Neural progenitor cell (in vitro differentiated cells): ENCODE results near the gene RCSD1. TPM values are rescaled to one million over a fixed set of nuclear protein-coding genes. Genes with fewer than 3 reads are reported as not detected.
"Not testable (repeated sequence)": the region's sequence is repeated elsewhere in the genome, so short reads cannot be mapped to it uniquely, and the experiment has no call there.

Experiments used
- DNase-seq: peaks from one replicate; pipeline ENCODE4 v3.0.0-alpha.2; 2016; ENCODE audit warnings: low spot score
- H2AFZ ChIP-seq: fragments of 200-600 bp; sonication (generic); replicated peaks from 2 replicates; pipeline ENCODE4 v1.6.1; 2016; ENCODE audit warnings: antibody characterized with exemption
- H3F3A ChIP-seq: fragments of 200-600 bp; sonication (generic); 2 replicates; pipeline ENCODE4 v1.6.1; 2016; ENCODE audit warnings: antibody characterized with exemption, low read depth
- H3K27ac ChIP-seq: fragments of 200-600 bp; sonication (generic); 2 replicates; pipeline ENCODE4 v1.5.1; 2016; ENCODE audit warnings: mild to moderate bottlenecking
- H3K27me3 ChIP-seq: fragments of 200-600 bp; sonication (generic); 2 replicates; pipeline ENCODE4 v1.6.1; 2016; ENCODE audit warnings: mild to moderate bottlenecking, moderate library complexity
- H3K36me3 ChIP-seq: fragments of 200-600 bp; sonication (generic); 2 replicates; pipeline ENCODE4 v1.5.1; 2016
- H3K4me1 ChIP-seq: fragments of 200-600 bp; sonication (generic); 2 replicates; pipeline ENCODE4 v1.6.1; 2016; ENCODE audit warnings: mixed run types
- H3K4me2 ChIP-seq: fragments of 200-600 bp; sonication (generic); 2 replicates; pipeline ENCODE4 v1.6.1; 2016
- H3K4me3 ChIP-seq: fragments of 200-600 bp; sonication (generic); 2 replicates; pipeline ENCODE4 v1.5.1; 2016
- H3K79me2 ChIP-seq: fragments of 200-600 bp; sonication (generic); 2 replicates; pipeline ENCODE4 v1.6.1; 2016; ENCODE audit warnings: low read depth
- H3K9ac ChIP-seq: fragments of 200-600 bp; sonication (generic); 2 replicates; pipeline ENCODE4 v1.6.1; 2016
- H3K9me3 ChIP-seq: fragments of 200-600 bp; sonication (generic); 2 replicates; pipeline ENCODE4 v1.5.1; 2016; ENCODE audit warnings: low read depth
- H4K20me1 ChIP-seq: fragments of 200-600 bp; sonication (generic); 2 replicates; pipeline ENCODE4 v1.6.1; 2016; ENCODE audit warnings: low read depth
- H3K27ac Mint-ChIP-seq: 3 replicates; pipeline ENCODE4 v1.8.0; 2021; ENCODE audit warnings: mixed read lengths
- H3K27me3 Mint-ChIP-seq: 2 replicates; pipeline ENCODE4 v1.8.0; 2022; ENCODE audit warnings: low read depth, mild to moderate bottlenecking, inconsistent platforms, moderate library complexity, mixed read lengths; ENCODE audit not compliant: insufficient read depth
- H3K36me3 Mint-ChIP-seq: 3 replicates; pipeline ENCODE4 v1.8.0; 2021; ENCODE audit warnings: mixed read lengths
- H3K4me1 Mint-ChIP-seq: 3 replicates; pipeline ENCODE4 v1.8.0; 2021; ENCODE audit warnings: mixed read lengths
- H3K4me3 Mint-ChIP-seq: 3 replicates; pipeline ENCODE4 v1.8.0; 2021; ENCODE audit warnings: mild to moderate bottlenecking, moderate library complexity, mixed read lengths
- H3K9me3 Mint-ChIP-seq: 3 replicates; pipeline ENCODE4 v1.8.0; 2020; ENCODE audit warnings: mixed read lengths
- EZH2 ChIP-seq: fragments of 200-600 bp; sonication (generic); IDR thresholded peaks from 2 replicates; pipeline ENCODE4 v1.6.1; 2017; ENCODE audit warnings: antibody characterized with exemption, mild to moderate bottlenecking, moderate library complexity
- EZH2phosphoT487 ChIP-seq: fragments of 200-600 bp; sonication (generic); IDR thresholded peaks from 2 replicates; pipeline ENCODE4 v1.6.1; 2017; ENCODE audit warnings: antibody characterized with exemption
- total RNA-seq: library from RNA; depleted of rRNA; stranded (reverse); fragments of >200 nt; gene quantifications from 2 replicates; pipeline ENCODE4 v1.2.3, GENCODE V29; 2015; ENCODE audit warnings: low replicate concordance
- TF ChIP-seq, protein P1 (sequence below): fragments of 200-600 bp; sonication (generic); IDR thresholded peaks from 2 replicates; pipeline ENCODE4 v1.5.1; 2017; ENCODE audit warnings: antibody characterized with exemption, mild to moderate bottlenecking

The RCSD1 gene
- total RNA-seq, 1 donor from 2014 or later, result 0.06 TPM

DNA sequence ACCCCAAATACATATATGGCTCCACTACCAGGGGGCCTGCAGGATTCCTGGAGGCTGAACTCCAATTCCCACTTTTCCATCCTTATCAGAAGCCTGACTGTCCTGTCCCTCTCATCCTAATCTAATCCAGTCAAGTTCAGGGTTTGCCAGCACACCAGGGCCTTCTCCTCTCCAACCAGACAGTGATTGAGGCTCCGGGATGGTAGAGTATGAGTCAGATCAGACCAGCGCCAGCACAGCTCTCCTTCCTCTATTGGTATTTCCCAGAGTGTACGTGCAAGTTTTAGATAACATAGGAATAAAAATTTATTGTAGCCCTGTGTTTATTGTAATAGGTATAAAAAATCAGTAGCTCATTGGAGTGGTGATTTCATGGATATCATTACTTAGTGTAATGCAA lies 24.5 kb upstream of the RCSD1 start:
- no peak for DNase-seq
- peaks cover 10% of the 10 kb centered on the region for H3K4me1 Mint-ChIP-seq
- H3K27ac ChIP-seq, result no peak overlapping the region
- H4K20me1 ChIP-seq, result no peaks in the 10 kb centered on the region
- no peak overlapping the region for H3K4me3 ChIP-seq
- no peaks in the 10 kb centered on the region for H3K79me2 ChIP-seq
- H3K27me3 ChIP-seq, result no peaks in the 10 kb centered on the region
- H3K9ac ChIP-seq, result no peak overlapping the region
- no peak for TF ChIP-seq EZH2phosphoT487
- TF ChIP-seq, protein P1, sequence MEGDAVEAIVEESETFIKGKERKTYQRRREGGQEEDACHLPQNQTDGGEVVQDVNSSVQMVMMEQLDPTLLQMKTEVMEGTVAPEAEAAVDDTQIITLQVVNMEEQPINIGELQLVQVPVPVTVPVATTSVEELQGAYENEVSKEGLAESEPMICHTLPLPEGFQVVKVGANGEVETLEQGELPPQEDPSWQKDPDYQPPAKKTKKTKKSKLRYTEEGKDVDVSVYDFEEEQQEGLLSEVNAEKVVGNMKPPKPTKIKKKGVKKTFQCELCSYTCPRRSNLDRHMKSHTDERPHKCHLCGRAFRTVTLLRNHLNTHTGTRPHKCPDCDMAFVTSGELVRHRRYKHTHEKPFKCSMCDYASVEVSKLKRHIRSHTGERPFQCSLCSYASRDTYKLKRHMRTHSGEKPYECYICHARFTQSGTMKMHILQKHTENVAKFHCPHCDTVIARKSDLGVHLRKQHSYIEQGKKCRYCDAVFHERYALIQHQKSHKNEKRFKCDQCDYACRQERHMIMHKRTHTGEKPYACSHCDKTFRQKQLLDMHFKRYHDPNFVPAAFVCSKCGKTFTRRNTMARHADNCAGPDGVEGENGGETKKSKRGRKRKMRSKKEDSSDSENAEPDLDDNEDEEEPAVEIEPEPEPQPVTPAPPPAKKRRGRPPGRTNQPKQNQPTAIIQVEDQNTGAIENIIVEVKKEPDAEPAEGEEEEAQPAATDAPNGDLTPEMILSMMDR, result no peak
- TF ChIP-seq EZH2, result no peak
- H3K4me1 ChIP-seq, result peaks cover 5% of the 10 kb centered on the region
- peaks cover 3% of the 10 kb centered on the region for H3K27me3 Mint-ChIP-seq
- H3K4me2 ChIP-seq, result no peak overlapping the region
- no peaks in the 10 kb centered on the region for H3K36me3 Mint-ChIP-seq
- H3F3A ChIP-seq, result no peaks in the 10 kb centered on the region
- no peak overlapping the region for H3K4me3 Mint-ChIP-seq
- H3K9me3 Mint-ChIP-seq, result peaks cover 17% of the 10 kb centered on the region
- H3K27ac Mint-ChIP-seq, result no peak overlapping the region
- H3K36me3 ChIP-seq, result no peaks in the 10 kb centered on the region
- H3K9me3 ChIP-seq, result no peaks in the 10 kb centered on the region
- H2AFZ ChIP-seq, result no peak overlapping the region

DNA sequence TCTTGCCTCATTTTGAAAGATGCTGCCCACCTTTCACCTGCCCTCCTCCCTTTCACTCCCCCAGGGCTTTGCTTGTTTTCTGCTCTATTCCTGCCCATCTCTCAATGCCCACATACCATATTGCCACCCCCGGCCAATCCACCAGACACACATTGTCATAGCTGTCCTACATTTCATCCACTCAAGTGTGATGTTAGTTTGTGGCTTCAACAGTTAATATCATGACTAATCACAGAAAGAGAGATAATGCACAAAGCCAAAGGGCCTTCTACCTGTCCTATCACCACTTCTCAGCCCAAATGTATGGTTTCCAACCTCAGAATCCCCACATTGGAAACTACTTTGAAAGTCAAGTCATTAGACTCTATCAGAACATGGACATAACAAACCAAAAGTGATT lies 18.0 kb upstream of the RCSD1 start:
- no peak overlapping the region for H3K27ac Mint-ChIP-seq
- peaks cover 3% of the 10 kb centered on the region for H3K36me3 Mint-ChIP-seq
- H3K4me1 Mint-ChIP-seq, result peaks cover 5% of the 10 kb centered on the region
- H3K27me3 Mint-ChIP-seq, result peaks cover 3% of the 10 kb centered on the region
- Histone ChIP-seq H3K27me3 (no peaks in the 10 kb centered on the region), H2AFZ (no peak overlapping the region), H4K20me1 (no peaks in the 10 kb centered on the region), H3K4me2 (no peak overlapping the region), H3K36me3 (no peaks in the 10 kb centered on the region), H3K4me1 (no peaks in the 10 kb centered on the region), H3K4me3 (no peak overlapping the region), H3K27ac (no peak overlapping the region), H3K9me3 (peaks cover 7% of the 10 kb centered on the region), H3K9ac (no peak overlapping the region), H3K79me2 (no peaks in the 10 kb centered on the region), H3F3A (no peaks in the 10 kb centered on the region)
- TF ChIP-seq EZH2phosphoT487, result no peak
- TF ChIP-seq, protein P1, result no peak
- TF ChIP-seq EZH2, result no peak
- no peak for DNase-seq
- H3K4me3 Mint-ChIP-seq, result no peak overlapping the region
- H3K9me3 Mint-ChIP-seq, result peaks cover 24% of the 10 kb centered on the region

DNA sequence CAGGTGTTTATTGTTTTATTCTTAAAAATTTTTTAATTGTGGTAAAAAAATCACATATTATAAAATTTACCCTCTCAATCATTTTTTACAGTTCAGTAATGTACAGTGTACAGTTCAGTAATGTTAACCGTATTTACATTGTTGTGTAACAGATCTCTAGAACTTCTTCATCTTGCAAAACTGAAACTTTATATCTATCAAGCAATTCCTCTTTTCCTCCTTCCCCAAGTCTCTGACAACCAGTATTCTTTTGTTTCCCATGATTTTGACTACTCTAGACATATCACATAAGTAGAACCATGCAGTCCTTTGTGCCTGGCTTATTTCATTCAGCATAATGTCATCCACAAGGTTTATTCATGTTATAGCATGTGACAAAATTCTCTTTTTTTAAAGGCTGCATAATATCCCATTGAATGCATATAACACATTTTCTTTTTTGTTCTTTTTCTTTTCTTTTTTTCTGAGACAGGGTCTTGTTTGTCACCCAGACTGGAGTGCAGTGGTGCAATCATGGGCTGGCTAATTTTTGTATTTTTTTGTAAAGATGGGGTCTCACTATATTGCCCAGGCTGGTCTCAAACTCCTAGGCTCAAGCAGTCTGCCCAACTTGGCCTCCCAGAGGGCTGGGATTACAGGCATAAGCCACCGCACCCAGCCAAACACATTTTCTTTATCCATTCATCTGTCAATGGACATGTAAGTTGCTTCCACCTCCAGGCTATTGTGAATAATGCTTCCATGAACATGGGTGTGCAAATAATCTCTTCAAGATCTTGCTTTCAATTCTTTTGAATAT lies 17.2 kb upstream of the RCSD1 start:
- H3K9me3 Mint-ChIP-seq, result peaks cover 20% of the 10 kb centered on the region

DNA sequence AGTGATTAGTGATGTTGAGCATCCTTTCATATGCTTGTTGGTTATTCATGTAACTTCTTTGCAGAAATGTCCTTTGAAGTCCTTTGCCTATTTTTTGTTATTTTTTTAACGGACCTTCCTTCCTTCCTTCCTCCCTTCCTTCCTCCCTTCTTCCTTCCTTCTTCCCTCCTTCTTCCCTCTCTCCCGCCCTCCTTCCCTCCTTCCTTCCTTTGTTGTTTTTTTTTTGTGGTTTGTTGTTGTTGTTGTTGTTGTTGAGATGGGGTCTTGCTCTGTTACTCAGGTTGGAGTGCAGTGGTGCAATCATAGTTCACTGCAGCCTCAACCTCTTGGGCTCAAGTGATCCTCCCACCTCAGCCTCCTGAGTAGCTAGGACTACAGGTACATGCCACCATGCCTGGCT lies 16.0 kb upstream of the RCSD1 start:
- Mint-ChIP-seq H3K4me1 (peaks cover 22% of the 10 kb centered on the region), H3K9me3 (peaks cover 19% of the 10 kb centered on the region)
- not testable (repeated sequence) for H3K9ac ChIP-seq, H2AFZ ChIP-seq, H3K4me3 ChIP-seq, H3K36me3 Mint-ChIP-seq, DNase-seq, H4K20me1 ChIP-seq, H3K79me2 ChIP-seq, H3F3A ChIP-seq, H3K4me3 Mint-ChIP-seq, H3K36me3 ChIP-seq, H3K27ac ChIP-seq, H3K9me3 ChIP-seq, H3K27me3 ChIP-seq, H3K27ac Mint-ChIP-seq, H3K27me3 Mint-ChIP-seq, H3K4me2 ChIP-seq
- peaks cover 12% of the 10 kb centered on the region for H3K4me1 ChIP-seq

More for the DNA sequence above, 17.2 kb upstream of the RCSD1 start:
- no peaks in the 10 kb centered on the region for H3K79me2 ChIP-seq
- no peak overlapping the region for H3K27ac ChIP-seq
- H3K9ac ChIP-seq, result no peak overlapping the region
- H3K4me3 ChIP-seq, result no peak overlapping the region
- H3K36me3 ChIP-seq, result no peaks in the 10 kb centered on the region
- H3K9me3 ChIP-seq, result peaks cover 7% of the 10 kb centered on the region
- H2AFZ ChIP-seq, result no peak overlapping the region
- no peak overlapping the region for H3K4me2 ChIP-seq
- H3K4me1 Mint-ChIP-seq, result peaks cover 13% of the 10 kb centered on the region
- no peaks in the 10 kb centered on the region for H3F3A ChIP-seq
- H3K27me3 Mint-ChIP-seq, result peaks cover 3% of the 10 kb centered on the region
- H3K27me3 ChIP-seq, result no peaks in the 10 kb centered on the region
- no peaks in the 10 kb centered on the region for H4K20me1 ChIP-seq
- peaks cover 6% of the 10 kb centered on the region for H3K4me1 ChIP-seq
- peaks cover 3% of the 10 kb centered on the region for H3K36me3 Mint-ChIP-seq
- DNase-seq, result no peak
- no peak overlapping the region for H3K4me3 Mint-ChIP-seq
- TF ChIP-seq EZH2phosphoT487 (no peak), EZH2 (no peak)
- TF ChIP-seq, protein P1, result no peak
- no peak overlapping the region for H3K27ac Mint-ChIP-seq
